GM18868 (cell line): Measurements from ENCODE around the gene OR52D1.

ENCODE experiments used
- ATAC-seq: cut with Tn5 transposase; IDR thresholded peaks from one replicate; pipeline ENCODE4 v1.9.1; 2021; ENCODE audit warnings: mild to moderate bottlenecking, moderate library complexity; ENCODE audit not compliant: unreplicated experiment

Gene OR52D1

DNA sequence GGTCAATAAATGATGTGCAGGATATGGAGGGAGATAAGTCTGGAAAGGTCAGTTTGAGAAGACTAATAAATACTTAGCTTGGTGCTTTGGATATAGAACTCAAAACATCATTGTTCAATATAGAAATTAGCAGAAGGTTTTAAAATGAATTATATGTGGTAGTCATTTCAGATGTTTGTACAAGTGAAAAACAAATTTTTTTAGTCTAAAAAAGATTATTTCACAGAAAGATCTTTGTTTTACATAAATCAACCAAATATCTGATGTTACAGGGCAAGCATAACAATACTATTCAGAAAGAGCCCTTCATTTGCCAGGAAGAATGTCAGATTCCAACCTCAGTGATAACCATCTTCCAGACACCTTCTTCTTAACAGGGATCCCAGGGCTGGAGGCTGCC lies at the start of gene OR52D1:
Gene OR52D1, plus strand, starts transcription at position 301 of the 400 bp plus-strand sequence. Its CDS starts 22 bp downstream, at position 323.
- ATAC-seq = no peak

DNA sequence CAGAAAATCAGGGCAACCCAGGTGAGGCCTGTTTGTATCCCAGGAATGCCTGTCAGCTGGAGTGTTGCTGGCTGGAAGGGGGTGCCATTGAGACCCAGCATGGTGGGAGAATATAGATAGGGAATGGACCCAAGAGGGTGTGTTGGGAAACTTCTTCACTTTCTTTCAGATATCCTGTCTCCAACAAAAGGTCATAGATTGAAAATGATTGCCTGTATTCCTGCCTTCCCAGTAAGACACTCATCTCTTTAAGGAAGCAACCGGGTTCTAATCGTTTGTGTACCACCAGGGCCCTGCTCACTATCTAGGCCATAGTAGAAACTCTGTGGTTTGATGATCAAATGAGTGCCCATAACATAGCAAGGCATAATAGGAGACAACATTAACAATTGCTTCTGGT lies 47.1 kb upstream of the OR52D1 start, which contains the start of gene OR51I1:
Gene OR51I1, minus strand, starts transcription at position 101 of the 400 bp plus-strand sequence. Its CDS starts 0 bp downstream, at position 101.
- no peak for ATAC-seq

DNA sequence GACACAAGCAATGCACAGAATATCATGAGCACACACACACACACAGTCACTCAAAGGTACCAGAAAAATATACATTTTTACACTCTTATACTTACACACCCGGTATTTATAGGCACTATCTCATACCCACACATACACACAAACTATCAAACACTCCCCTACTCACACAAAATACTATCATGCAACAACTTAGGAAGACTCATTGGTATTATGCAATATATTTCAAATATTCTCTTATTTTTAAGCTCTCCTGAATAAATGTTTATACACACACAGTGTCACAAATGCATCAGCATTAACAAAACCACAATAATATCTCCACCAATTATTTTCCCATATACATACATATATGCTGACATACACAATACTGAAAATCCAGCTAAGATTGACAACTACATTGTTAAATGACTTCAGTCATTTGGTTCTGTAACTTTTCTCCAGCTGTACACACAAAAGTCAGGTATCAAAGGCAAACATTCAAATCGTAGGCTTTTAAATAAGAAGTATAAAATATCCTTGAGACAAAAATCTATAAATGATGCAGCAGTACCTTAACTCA lies 44.6 kb upstream of the OR52D1 start:
- no peak for ATAC-seq

DNA sequence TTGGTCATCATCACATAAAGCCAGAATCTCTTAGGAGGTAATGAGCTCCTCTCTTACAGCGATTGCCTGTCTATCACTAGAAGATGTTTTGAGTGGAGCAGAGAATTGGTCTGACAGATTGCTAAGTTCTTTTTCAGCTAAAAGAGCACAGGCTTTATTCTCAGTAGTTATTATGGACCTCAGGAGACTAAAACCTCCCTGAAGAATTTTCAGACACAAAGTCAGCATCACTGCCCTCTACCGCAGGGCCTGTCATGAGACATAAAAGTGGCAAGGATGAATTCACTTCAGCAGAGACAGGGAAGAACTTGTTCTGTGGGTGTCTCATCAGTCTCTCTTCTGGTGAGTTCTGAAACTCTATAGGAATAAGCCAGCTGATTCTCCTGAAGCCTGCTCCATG lies 39.5 kb upstream of the OR52D1 start, which contains the start of gene OR51I2:
Gene OR51I2, plus strand, starts transcription at position 301 of the 400 bp plus-strand sequence. CDS start 4,166 bp downstream, outside the sequence.
- ATAC-seq = no peak

DNA sequence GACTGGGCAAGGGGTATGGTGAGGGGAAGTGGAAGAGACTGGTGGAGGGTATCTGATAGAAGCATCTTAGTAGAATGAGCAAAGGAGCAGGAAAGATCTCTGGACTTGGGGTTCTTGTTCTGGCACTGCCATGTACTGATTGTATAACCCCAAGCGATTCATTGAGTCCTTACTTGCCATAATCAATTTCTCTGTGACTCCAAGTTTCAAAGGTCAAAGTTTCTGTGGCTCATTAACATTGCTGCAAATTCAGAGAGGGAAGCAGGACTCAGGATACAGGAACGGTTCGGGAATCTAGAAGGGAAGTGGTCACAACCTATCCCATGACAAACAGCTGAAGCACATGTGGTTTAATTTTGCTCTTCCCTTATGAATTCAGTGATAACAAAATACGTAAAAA lies 39.1 kb upstream of the OR52D1 start:
- no peak for ATAC-seq

DNA sequence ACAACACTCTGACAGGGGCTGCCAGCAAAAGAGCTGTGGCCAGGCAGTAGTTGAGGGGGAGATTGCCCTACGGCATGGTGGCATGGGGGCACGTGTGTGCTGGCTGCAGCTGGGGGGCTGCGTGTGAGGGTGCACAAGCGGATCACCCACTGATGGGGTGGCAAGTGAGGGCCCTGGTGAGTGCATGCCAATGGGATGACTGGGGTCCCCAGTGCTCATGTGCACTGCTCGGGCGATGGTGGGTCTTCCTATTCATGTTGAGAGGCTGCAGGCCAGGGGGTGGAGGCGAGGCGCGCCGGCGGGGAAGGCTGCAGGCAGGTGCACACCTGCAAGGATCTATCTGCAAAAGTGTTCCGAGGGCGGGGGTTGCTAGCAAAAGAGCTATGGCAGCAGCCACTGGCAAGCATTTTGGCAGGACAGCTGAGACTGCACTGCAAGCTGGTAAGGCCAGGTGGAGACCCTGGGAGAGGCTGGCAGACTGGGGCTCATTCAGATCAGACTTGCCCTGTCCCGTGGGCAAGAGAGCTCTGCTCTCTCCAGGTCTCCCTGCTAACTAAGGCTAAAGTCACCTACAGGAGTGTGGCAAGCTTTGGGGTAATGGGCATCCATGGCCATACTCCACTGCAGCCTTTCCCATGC lies 27.4 kb upstream of the OR52D1 start:
- no peak for ATAC-seq

DNA sequence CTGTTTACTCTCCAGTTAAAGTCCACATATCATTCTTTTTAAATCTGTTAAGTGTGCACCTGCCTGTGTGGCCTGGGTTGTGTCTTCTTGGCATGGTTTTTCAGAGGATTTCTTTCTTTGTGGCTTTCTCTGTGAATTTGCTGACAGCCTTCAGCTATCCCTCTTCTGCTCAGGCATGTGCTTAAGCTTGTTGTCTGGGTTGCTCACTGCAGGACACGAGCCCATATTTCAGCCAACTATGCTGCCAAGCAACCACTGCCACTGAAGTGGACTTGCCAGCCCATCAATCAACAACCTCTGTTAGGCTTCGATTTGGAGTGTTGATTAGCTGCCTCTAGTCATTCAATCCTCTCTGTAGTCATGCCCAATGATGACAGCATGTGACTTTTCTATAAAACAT lies 21.0 kb upstream of the OR52D1 start:
- no peak for ATAC-seq

DNA sequence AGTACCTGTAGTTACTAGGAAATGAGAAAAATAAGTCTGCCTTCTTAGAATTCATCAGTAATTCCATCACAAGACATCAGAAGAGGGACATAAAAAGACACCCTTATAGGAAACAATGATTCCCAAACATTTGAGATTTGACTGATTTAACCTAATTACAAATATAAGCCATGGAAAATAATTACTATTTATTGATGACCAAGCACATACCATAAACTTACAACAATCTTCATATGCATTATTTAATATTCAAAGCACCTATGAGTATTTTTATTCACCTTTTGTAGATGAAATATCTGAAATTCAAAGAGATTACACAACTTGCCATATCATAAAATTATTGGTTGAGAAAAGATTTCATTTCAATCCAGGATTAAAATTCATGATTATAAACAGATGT lies 14.6 kb upstream of the OR52D1 start:
- ATAC-seq = no peak

DNA sequence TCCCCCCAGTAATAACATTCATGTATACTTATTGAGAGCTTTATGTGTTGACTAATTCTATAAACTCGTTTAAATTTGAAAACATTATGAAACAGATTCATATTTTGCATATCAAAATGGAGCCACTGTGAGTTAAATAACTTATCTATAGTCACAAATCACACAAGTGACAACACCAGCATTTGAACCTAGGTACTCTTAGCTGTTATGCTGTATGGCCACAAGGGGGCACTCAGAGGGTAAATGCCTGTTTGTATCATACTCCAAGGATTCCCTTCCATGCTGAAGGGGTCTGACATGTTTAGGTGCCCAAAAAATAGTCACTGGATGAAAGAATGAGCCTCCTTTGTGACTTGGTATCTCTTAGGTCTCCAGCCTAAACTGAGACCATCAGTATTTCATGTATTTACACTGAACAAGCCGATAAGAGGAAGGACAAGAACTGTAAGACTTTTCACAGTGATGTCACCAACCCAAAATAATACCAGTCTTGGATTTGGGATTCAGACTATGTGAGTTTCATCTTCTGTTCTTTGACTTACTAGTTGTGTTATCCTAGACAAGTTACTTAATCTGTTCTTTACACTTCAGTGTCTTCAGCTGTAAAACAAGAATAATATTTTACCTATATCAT lies 12.2 kb upstream of the OR52D1 start:
- peak; percentile 84 for ATAC-seq

DNA sequence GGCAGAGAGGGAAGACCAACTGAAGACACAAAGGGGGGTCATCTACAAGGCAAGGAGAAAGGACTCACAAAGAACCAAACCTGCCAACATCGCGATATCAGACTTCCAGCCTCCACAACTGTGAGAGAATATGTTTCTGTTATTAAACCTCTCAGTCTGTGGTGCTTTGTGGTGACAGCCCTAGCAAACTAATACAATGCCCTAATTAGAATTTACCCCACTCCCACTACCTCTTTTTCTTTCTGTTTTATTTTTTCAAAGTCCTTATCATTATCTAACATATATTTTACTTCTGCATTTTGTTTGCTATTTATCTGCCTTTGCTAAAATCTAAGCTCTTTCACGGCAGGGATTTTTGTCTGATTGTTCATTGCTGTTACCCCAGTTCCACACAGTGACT lies 2.5 kb upstream of the OR52D1 start:
- no peak for ATAC-seq

DNA sequence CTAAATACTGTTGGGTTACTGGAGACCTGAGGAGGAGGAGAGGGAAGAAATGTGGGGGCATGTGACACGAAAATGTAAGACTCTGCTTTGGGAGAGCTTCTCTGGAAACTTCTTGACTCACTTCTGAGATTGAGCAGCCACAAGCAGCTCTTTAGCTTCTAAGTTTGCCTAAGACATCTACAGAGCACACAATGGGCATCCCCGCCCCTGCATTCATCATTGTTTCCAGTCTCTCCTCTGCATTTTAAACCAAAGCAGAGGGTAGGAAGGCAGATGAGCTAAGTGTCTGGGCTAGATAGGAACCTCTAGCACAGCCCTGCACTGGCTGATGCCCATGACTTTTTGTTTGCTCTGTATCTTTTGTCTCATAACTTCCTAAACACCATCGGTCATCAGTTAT lies 2.1 kb upstream of the OR52D1 start:
- no peak for ATAC-seq

DNA sequence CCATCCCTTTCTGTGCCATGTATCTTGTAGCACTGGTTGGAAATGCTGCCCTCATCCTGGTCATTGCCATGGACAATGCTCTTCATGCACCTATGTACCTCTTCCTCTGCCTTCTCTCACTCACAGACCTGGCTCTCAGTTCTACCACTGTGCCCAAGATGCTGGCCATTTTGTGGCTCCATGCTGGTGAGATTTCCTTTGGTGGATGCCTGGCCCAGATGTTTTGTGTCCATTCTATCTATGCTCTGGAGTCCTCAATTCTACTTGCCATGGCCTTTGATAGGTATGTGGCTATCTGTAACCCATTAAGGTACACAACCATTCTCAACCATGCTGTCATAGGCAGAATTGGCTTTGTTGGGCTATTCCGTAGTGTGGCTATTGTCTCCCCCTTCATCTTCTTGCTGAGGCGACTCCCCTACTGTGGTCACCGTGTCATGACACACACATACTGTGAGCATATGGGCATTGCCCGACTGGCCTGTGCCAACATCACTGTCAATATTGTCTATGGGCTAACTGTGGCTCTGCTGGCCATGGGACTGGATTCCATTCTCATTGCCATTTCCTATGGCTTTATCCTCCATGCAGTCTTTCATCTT lies 414 bp downstream of the OR52D1 start:
- no peak for ATAC-seq

DNA sequence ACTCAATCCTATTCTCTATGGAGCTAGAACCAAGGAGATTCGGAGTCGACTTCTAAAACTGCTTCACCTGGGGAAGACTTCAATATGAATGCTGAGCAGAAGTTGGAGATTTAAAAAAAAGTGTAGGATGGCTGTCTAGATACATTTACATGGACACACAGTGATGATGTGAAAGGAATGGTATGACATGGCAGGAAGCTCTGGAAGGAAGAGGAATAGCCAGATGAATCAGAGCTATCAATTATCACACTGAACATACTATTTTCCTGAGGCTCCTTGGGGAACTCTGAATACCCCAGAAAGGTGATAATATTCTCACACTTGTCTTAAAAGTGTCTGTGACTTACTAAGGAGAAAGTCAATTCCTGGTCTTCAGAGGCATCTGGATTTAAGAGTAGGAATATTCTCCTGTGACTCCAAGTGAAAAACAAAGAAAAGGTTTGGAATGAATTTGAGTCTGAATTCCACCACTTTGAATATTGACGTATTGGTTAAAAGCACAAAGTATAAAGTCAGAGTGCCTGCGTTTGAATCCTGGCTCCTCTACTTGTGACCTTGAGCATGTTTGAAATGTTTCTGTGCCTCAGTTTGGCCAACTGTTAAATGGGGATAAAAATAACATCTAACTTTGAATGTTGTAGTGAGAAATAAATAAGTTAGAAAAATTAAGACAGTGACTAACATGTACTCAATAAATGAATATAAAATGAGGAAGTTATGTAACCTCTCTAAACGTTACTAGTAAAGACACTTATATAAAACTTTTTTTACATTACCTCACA lies 1.3 kb downstream of the OR52D1 start:
- ATAC-seq = no peak

DNA sequence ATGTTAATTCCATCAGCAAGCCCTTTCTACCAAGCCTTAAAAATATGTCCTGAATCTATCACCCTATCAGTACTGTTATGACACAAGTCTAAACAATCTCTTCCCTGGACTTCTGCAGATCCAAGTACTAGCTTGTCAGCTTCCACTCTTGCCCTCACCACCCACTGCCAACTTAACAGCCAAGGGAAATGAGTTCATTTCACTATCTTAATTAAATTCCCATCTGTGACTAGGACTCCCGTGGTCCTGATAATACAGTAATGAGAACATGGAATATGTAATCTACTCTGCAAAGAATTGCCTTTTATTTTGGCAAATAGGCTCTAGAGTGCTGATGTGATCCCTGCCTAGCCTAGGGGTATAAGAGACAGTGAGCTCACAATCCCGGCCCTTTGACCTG lies 11.2 kb downstream of the OR52D1 start:
- ATAC-seq = no peak

DNA sequence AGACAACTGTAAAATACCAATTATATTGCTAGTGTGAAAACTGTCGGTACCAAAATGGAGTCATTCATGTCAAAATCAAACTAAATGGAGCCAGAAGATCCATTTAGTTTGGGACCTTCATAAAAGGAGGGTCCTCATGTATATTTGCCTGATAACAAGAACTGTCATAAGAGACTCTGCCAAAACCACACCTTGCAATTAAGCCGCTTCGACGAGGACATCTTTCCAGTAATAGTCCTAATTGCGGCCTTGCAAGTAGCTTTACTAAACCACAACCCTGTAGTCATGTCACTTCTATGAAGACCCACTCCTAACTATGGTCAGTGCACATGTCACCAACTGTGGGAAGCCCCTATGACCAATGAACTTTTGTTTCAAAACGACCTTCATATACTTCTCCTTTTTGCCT lies 11.9 kb downstream of the OR52D1 start:
- no peak for ATAC-seq

DNA sequence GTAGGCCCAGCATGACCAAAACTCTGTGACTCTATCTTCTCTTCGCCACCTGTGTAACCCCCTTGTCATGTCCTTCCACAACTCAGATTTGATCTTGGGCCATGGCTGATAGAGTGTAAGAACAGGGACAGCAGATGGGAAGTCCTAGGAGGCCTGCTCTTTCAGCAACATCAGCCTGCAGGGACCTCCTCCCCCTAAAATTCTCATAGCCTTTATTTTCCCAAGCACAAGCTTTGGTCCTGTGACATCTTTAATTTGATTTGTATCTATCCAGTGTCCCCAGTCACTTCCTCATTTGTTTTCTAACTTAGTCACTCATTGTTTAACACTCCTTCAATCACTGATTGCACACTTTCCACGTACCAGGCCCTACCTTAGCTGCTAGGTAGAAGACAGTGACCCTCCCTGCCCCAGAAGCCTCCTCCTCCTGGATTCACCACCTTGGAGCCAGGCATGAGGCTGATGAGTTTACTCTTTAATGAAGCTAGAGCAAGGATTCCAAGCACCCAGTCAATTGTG lies 16.0 kb downstream of the OR52D1 start:
- ATAC-seq = no peak

DNA sequence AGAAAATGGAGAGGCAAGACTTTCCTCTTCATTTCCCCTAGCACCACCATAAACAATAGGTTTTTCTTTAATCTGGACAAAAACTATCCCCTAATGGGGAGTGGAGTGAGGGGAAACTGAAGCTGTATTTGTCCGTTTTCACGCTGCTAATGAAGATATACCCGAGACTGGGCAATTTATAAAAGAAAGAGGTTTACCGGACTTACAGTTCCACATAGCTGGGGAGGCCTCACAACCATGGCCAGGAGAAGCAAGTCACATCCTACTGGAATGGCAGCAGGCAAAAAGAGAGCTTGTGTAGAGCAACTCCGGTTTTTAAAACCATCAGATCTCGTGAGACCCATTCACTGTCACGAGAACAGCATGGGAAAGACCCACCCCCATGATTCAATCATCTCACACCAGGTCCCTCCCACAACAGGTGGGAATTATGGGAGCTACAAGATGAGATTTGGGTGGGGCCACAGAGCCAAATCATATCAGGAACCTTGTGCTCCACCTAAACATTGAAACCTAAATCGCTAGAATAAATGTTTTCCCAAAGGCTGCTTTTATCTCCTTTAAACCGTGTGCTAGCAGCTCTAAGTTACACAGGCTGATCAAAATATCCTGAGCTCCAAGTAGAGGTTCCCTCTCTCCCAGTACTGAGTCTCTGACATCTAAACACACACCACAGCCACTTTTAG lies 17.0 kb downstream of the OR52D1 start:
- ATAC-seq = no peak

DNA sequence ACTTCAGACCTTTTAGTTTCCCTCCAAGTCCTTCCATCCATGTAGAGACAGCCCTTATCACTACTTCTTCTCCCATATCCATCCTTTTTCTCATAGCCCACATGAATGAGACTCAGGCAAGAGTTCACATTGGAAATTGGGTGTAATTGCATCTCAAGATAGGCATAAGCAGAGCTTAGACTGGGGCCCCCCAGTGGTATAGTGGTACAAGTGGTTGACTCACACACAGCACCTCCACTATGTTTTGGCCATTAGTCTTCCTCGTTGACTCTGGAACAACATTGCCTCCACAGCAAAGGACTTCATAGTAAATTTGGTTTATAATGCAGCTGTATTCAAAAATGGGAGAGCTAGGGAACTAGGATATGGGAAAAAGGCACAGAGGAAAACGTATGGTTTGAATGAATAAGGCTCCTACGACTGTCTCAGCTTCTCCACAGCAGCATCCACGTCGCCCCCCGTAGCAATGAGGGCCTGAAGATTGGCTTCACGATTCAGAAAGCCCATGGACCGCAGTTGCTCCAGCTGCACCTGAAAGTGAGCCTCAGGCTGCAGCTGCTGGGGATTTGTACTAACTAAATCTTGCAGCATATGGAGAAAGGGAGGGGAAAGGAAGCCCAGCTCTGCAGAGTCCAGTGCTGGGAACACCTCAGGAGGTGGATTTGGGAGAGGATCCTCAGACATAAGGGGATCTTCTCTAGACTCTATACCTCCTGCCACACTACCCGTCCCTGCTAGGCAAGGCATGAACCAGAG lies 18.9 kb downstream of the OR52D1 start:
- no peak for ATAC-seq

DNA sequence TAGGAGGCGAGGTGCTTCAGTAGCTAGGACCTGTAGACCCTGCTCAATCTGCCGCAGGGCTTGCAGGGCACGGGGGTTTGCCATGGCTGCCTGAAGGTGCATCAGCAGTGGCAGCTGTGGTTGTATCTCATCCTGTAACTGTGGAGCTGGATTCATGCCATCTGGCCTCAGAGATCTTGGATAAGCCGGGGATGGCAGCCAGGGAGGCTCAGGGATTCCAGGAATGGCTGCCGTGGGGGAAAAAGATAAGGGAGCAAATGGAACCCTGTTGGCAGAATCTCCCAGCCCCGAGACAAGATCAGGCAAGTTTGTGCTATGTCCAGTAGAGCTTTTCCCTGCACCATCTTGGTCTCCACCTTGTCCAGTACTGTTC lies 19.4 kb downstream of the OR52D1 start:
- no peak for ATAC-seq

DNA sequence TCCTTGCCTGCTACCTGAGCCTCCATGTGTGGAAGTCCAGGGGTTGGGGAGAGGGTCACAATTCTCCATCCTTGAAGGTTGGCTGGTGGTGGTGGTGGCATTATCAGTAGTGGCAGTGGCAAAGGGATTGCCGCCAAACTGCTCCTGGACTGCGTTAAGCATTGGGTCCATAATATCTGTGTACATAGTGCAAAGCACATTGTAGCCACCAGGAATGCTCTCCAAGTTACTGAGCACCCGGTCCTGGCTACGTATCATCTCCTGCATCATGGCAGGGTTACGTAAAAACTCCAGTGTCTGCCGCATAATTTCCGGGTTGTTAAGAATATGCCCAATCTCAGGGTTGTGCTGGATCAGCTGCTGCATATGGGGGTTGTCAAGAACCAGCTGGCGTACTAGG lies 20.1 kb downstream of the OR52D1 start:
- no peak for ATAC-seq
